GM18870 (cell line): ENCODE data around the gene GRIA3.
A peak's percentile ranks its signal among the peaks of the same experiment; 100 is the strongest.

Experiments
- ATAC-seq: cut with Tn5 transposase; IDR thresholded peaks from one replicate; pipeline ENCODE4 v1.9.1; 2021; ENCODE audit warnings: moderate library complexity; ENCODE audit not compliant: unreplicated experiment

Gene GRIA3

GRCh38 chrX:123190096-123190495 lies 6.0 kb downstream of the GRIA3 start:
- ATAC-seq = no peak

DNA sequence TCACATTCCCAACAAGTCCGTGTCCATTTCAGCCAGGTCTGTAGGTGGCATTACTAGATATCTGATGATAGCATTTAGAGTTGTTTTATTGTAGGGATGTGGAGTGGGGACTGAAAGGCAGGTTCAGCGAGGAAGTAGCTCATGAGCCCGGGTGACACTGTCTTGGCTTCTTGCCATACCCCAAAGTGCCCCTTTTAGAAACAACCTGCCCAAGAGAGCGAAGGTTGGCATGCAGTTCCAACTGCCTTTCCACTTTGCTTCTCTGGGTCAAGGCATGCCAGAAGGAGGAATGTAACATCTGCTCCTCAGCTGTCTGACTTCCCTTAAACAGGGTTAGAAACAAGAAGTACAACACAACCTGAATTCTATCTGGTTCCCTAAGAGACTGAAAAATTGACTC lies 9.0 kb downstream of the GRIA3 start:
- no peak for ATAC-seq

GRCh38 chrX:123199338-123199737 lies 15.3 kb downstream of the GRIA3 start:
- no peak for ATAC-seq

DNA sequence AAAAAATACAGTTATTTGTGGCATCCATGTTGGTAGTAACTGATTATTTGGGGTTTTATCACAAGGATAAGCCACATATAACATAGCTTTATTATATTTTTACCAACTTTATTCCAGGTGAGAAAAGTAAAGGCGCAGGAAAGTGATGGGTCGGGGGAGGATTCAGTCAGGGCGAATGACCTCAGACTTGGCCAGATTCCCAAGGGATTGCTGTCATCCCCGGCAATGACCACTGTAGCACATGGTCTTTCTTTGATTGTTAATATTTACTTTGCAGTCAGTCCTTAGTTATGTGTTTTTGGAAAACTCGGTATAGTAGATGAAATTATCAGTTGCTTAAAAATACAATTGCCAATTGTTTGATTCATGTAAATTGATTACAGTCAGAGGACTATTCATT lies 17.6 kb downstream of the GRIA3 start:
- ATAC-seq = no peak

DNA sequence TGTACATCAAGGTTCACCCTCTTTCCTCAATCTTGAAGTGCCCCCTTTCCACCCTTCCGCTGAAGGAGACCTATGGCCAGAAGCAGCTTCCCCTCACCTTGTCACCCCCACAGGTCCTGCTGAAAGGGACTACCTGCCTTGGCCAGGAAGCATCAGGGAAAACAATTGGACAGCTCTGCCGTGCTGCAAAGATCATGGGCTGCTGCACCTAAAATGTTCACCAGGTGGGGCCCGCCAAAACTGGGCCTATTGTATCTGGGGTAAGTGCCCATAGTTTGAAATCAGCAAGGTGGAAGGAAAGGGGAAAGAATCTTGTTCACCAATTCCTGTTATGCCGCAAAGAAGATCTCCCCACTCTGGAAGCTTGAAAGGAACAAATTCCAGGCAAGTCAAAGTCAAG lies 18.4 kb downstream of the GRIA3 start:
- no peak for ATAC-seq

DNA sequence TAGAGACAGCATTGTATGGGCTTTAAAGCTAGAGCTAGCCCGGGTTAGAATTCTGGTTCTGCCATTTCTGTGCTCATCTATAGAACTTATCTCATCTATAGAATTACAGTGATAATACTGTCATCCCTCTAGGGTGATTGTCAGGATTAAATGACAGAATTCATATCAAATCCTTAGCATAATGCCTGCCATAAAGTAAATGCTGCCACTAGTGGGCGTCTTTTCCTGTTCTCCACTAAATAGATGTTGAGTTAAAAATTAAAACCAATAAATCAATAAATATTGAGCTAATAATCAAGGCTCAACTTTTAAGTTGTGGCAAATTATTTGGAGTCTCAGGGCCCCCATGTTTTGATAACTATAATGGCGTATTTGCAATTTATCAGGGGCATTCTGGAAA lies 19.7 kb downstream of the GRIA3 start:
- no peak for ATAC-seq

- ATAC-seq = no peak
Measured at GRCh38 chrX:123206176-123206575, 22.1 kb downstream of the GRIA3 start.

- ATAC-seq = no peak
Measured at GRCh38 chrX:123210252-123210651, 26.2 kb downstream of the GRIA3 start.

DNA sequence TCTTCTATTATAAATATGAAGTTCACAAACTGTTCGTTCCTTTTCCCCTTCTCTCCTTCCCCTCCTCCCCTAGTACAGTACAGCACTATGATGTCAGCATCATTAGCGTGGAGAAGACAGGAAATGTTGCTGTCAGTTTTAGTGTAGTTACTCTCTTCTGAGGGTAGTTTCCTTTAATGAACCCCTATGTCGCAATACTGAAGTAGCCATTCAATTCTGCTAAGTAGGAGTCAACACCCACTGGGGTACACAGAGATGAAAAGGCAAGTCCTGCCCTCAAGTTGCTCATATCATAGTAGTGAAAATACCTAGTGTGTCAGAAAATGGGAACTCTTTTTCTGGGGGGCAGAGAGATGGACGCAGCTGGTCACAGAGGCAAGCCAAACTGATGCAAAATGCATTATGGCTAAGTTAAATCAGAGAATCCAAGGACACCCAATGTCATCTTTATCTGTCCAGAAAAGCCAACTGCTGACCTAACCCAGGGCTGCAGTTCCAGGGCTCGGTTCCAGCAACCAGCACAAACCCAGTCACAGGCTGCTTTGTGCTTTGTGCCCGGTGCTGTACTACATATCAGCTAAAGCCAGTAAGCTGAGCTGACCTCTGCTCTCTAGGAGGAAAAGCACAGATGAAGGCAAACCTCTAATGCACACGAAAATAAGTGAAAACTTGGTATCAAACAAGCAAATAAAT lies 31.5 kb downstream of the GRIA3 start:
- ATAC-seq = no peak

DNA sequence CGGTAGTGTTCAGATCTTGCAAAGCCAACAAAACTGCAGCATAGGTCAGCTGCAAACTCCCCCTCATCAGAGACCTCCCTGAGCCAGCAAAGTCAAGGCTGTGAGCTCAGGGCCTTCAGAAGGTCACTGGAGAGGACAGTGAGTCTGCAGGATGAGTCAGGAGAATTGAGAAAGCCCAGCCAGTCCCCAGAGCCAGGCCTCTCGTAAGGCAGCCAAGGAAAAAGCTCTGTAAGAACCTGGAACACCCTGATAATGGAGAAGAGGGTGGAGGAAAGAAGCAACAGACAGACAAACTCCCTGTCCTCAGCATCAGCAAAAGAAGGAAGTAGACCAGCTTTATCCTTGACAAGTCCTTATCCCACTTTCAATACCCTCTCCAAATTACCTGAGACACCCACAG lies 33.0 kb downstream of the GRIA3 start:
- no peak for ATAC-seq

- ATAC-seq = no peak
Measured at GRCh38 chrX:123217728-123218127, 33.6 kb downstream of the GRIA3 start.

DNA sequence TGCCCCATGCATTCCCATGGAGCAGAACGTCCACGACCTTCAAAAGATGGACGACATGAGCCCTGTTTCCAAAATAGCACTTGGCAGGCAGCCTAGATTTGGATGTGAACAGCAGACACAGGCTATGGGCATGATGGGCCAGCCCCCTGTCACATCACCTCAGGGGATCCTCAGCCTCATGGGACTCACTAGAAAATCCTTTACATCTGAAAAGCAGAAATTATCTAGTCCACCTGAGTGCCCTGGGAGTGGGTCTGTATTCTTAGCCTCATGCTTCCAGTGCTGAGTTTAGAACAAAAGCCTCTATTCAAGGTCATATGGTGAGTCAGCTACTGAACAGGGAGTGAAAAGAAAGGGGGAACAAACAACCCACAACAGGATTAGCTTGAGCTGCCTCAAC lies 35.8 kb downstream of the GRIA3 start:
- no peak for ATAC-seq

DNA sequence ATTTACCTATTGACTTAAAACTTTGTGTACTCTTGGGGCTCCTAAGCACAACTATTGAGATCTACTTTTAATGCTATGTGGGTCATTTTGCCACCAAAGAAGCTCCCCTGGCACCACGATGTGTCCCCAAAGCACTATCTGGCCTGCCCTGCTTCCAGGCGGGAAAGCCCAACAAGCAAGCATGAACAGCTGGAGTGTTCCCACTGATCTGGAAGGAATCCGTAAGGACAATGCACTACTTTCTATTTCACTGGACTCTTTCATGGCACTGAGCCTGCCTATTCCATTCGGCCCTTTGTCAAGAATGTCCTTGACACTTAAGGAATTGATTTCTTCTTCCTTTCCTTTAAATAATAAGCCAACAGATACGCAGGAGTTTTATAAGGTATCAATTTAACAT lies 38.8 kb downstream of the GRIA3 start:
- ATAC-seq = no peak

DNA sequence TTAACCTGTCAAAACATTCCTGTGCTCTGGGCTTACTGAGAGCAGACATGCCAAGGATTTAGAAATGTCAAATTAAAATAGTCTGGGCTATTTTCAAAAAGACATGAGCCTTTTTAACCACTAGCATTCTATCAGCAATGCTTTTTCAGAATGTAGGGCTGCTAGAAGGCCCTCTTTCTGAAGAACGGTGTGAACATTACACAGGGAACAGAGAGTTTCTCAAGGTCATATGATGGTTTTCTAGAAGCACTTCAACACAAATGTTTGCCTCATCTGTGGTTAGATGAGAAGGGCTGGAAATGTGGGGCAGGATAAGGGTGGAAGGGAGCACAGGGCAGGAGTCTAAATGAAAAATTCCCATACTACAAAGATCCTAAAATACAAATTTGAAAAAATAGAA lies 39.3 kb downstream of the GRIA3 start:
- ATAC-seq = no peak

DNA sequence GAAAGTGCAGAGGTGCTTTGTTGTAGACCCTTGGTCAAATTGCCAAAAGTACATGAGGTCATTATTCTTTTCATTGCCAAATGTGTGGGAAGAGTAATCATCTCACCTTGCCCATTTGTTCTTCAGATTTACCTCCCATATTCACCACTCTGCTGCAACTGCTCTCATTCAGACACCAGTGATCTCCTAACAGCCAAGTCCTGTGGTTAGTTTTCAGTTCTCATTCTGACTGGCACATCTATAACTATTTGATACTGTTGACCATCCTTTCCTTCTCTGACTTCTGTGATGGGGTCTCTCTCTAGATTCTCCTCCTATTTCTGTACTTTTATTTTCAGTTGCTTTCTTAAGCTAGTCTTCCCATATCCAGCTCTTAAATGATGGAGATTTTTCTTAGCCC lies 39.8 kb downstream of the GRIA3 start:
- ATAC-seq = peak; percentile 98

- ATAC-seq = no peak
Measured at GRCh38 chrX:123230798-123231197, 46.7 kb downstream of the GRIA3 start.

DNA sequence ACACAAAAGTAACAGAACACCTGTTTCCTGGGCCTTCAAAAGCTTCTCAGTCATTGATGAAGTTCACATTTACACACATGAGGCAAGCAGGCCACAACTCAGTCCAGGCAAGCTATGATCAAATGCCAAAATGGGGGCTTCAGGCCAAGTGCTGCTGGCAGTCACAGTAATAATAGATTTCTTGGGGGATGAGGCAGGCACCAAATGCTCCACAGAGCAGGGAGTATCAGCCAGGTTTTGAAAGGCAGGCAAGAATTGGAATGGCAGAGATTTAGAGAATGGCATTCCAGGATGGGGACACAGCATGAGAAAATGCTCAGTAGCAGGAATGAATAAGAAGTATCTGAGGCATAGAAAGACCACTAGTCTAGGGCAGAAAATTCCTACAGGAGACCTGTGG lies 52.8 kb downstream of the GRIA3 start:
- no peak for ATAC-seq

- ATAC-seq = no peak
Measured at GRCh38 chrX:123237271-123237670, 53.2 kb downstream of the GRIA3 start.

GRCh38 chrX:123254457-123254856 lies 70.4 kb downstream of the GRIA3 start:
- ATAC-seq = no peak

DNA sequence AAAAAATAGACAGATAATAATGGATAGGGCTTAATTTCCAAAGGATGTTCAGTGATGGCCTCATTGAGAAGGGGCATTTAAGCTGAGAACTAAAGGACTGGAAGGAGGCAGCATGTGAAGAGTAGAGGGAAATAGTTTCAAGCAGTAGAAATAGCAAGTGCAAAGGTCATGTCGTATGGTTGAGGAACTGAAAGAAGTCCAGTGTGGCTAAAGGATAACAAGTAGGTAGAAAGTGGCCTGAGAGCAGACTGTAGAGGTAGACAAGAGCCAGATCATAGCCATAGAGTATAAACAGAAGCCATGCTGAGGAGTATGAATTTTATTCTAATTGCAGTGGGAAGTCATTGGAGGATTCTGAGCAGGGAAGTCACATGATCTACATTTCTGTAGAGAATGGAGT lies 72.3 kb downstream of the GRIA3 start:
- peak; percentile 93 for ATAC-seq

- ATAC-seq = no peak
Measured at GRCh38 chrX:123260920-123261418, 76.9 kb downstream of the GRIA3 start.

GRCh38 chrX:123263270-123263669 lies 79.2 kb downstream of the GRIA3 start:
- ATAC-seq = no peak

DNA sequence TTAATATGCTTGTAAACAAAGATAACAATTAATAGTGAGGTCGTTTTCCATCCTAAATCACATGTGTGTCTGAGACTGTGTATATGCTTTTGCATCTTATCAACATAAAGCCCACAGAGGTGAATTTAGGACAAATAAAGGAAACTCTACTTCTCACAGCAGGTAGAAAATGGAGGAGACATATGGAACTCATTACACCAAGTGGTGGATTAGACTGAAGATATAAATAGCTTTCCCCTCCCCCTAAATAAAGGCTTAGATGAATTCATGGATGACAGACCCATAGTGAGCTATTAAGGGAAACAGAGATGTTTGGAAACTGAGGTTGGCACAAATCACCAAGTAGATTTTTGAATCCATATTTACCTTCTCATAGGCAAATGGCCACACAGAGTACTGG lies 79.7 kb downstream of the GRIA3 start:
- ATAC-seq = no peak
